ENCODE results near the gene VSX1.

Gene VSX1

GRCh38 chr20:25081730-25082497, at the start of gene VSX1:
Gene VSX1, minus strand, starts transcription at chr20:25082141. Its CDS starts 45 bp downstream, at chr20:25082096.
- DNase-seq = no peak

- no peak for DNase-seq
These were observed 48.0 kb upstream of the VSX1 start for GRCh38 chr20:25129908-25130307.

GRCh38 chr20:25129428-25129827, 47.5 kb upstream of the VSX1 start:
- no peak for DNase-seq

GRCh38 chr20:25128649-25129048, 46.7 kb upstream of the VSX1 start:
- no peak for DNase-seq

- DNase-seq = no peak
These were observed 46.0 kb upstream of the VSX1 start for GRCh38 chr20:25127761-25128537.

- DNase-seq = no peak
These were observed 44.5 kb upstream of the VSX1 start for GRCh38 chr20:25126204-25127029.

GRCh38 chr20:25125636-25126035, 43.7 kb upstream of the VSX1 start:
- DNase-seq = no peak

- DNase-seq = no peak
These were observed 39.0 kb upstream of the VSX1 start for GRCh38 chr20:25120920-25121319.

- no peak for DNase-seq
These were observed 38.5 kb upstream of the VSX1 start for GRCh38 chr20:25120457-25120856.

- DNase-seq = no peak
These were observed 36.6 kb upstream of the VSX1 start for GRCh38 chr20:25118529-25118928.

- DNase-seq = no peak
These were observed 36.0 kb upstream of the VSX1 start for GRCh38 chr20:25117990-25118389.

- no peak for DNase-seq
These were observed 35.0 kb upstream of the VSX1 start for GRCh38 chr20:25116739-25117458.

GRCh38 chr20:25103526-25103925, 21.6 kb upstream of the VSX1 start:
- DNase-seq = no peak

- no peak for DNase-seq
These were observed 19.0 kb upstream of the VSX1 start for GRCh38 chr20:25100914-25101313.

- no peak for DNase-seq
These were observed 17.7 kb upstream of the VSX1 start for GRCh38 chr20:25099601-25100140.

- DNase-seq = no peak
These were observed 15.6 kb upstream of the VSX1 start for GRCh38 chr20:25097498-25097897.

- peak in 1 of 2 donors; percentile 40 for DNase-seq
These were observed 8.8 kb upstream of the VSX1 start for GRCh38 chr20:25090492-25091429.

GRCh38 chr20:25089662-25090061, 7.7 kb upstream of the VSX1 start:
- no peak for DNase-seq

GRCh38 chr20:25089096-25089495, 7.2 kb upstream of the VSX1 start:
- no peak for DNase-seq

- no peak for DNase-seq
These were observed 6.3 kb upstream of the VSX1 start for GRCh38 chr20:25088267-25088666.
